SHP77 treated with DMSO at 0.1 percent for 48 hours (cell line): Measurements from ENCODE around the gene SECISBP2.
"Not testable (repeated sequence)": the region's sequence is repeated elsewhere in the genome, so short reads cannot be mapped to it uniquely, and the experiment has no call there.

Experiments
- DNase-seq: peaks from one replicate; lab custom pipeline; 2025; lab: John Stamatoyannopoulos, UW

Gene SECISBP2

DNA sequence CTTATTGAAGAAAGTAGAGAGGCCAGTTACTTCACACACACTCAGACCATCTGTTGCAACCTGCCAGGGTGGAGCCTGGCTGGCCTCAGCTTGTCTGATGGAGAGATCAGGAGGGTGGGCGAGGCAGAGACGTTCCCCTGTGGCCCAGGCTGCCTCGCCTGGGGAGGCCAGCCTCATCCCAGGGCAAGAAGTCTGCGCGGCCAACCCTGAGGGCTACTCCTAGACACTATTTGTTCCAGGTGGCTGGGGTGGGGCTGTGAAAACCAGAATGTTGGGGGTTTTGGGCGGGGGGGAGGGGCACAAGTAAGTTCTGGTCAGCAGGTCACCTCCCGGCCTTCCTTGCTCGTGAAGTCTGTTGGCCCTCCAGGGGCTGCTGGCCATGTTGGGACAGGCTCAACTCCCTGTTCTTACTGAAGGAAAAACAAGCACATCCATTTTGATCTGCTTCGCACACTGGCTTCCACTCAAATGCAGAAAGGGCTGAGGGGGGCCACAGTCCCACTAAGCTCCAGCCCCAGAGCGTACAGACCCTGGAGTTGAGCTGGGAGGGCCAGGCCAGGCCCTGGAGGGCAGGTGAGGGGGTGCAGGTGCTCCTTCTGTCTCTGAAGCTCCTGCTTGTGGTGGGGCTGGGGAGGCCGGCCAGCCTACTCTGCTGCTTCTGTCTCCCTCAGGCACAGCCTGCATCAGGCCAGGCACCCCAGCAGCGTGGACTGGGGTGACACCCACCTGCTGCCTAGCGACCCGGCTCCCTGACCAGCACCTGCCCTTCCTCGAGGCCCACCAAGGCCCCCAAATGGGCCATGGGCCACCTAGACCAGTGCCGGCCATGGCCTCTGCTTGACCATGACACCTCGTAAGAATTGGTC lies 46.6 kb downstream of the SECISBP2 start:
- no peak for DNase-seq

DNA sequence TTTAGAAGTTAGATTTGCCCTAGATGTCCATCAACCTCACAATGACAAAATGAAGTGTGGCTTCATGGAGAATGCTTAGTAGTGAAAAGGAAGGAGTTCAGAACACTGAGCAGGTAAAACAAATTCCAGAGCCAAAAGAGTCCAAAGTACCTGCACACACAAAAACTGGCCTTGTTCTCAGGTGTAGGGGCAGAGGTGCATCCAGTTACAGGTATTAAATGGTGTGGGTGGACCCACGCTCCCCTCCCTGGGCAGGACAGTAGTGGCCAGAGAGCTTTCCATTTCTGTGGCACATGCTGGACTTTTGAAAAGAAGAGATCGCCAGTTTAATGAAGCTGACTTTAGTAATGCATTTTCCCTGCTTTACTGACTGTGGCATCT lies 47.2 kb downstream of the SECISBP2 start:
- DNase-seq, result no peak

DNA sequence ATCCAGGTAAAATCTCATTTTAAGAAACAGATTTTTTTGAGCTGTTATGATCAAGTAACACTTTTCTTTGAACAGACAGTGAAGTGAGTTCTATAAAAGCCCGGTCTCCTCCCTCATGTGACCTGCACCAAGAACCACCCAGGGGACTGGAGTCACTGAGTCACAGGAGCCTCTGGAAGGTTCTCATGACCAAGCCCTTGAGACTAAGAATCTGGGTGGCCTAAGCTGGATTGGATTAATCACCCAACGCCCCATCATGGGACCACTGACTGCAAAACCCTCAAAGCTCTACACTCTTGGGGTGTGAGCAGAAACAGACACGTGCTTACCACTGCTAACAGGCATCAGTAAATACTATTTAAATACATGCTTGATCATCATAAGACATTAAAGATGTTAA lies 48.4 kb downstream of the SECISBP2 start:
- no peak for DNase-seq

DNA sequence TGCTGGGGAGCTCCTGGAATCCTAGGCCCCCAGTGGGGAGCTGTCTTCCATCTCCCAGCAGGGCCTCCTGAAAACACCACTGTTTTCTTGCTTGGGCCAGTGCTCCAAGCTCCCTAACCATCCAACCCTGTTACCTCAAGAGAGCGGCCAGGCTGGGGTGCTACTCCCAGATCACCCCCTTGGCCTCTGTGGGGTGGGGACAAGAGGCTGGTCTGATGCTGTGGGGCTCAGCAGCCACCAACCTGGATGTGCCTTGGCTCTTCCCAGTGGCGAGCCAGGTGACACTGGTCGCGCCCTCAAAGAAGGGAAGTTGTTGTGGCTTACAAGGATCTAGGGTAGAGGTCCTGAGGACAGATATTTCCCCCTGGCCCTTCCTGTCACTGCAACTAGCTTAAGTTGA lies 49.0 kb downstream of the SECISBP2 start:
- DNase-seq, result no peak

DNA sequence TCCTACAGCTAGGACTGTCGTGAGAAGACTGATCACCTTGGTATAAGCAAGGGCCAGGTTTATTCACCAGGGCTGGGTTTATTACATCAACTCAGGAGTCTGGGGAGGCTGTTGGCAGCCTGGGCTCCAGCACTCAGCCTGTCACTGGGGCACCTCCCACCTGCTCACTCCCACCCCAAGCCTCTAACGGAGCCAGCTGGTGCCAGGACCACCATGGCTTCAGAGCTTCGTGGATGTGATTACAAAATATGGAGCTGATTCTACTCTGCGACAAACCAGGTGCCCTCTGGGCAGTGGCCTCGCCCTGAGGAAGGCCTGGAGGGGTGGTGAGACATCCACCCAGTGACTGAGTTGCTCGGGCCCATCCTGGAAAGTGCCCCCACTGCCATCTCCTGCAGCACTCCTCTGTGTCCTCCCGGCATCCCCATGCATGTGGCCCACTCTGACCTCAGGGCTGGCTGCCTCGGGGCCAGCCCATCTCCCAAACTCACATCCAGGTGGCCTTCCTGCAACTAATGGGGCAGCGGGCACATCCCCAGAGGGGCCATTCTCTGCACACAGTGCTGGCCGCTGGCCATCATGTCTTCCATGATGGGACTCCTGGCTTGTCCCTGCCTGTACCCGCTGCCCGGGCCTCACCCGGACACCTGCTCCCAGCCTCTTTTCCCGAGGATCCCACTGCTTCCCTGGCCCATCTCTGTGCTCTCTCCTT lies 49.6 kb downstream of the SECISBP2 start:
- no peak for DNase-seq

DNA sequence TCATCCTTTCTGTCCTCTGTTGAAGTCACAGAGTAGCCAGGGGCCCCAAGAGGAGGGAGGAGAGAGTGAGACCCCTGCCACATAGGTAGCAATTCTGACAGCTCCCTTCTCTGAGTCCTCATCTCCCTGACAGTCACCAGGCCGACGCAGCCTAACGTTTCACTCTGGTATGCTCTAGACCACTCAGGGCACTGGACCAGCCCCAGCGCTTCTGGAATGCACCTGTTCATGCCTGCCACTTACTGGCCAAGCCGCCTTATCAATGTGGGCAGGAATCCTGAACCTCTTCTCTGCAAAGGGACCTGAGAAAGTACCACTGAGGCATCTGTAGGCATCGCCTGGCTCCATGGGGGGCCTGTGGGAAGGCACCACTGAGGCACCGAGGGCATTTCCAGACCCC lies 50.2 kb downstream of the SECISBP2 start:
- DNase-seq, result no peak

DNA sequence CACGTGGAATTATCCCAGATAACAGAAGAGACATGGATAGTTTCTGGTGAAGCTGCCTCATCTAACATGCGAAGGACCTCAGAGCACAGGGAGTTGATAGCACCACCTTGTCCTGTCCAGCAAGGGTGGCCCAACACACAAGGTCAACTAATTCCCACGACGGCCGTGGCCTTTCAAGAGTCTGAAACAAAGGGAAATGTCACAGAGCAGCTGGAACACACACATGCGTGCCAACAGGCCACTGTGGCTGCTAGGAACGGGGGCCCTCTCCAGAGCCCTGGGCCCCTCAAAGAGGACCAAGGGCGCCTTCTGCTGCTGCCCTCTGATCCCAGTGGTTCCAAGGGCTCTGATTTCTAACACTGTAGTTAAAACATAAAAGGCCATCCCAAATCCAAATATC lies 50.7 kb downstream of the SECISBP2 start:
- no peak for DNase-seq

DNA sequence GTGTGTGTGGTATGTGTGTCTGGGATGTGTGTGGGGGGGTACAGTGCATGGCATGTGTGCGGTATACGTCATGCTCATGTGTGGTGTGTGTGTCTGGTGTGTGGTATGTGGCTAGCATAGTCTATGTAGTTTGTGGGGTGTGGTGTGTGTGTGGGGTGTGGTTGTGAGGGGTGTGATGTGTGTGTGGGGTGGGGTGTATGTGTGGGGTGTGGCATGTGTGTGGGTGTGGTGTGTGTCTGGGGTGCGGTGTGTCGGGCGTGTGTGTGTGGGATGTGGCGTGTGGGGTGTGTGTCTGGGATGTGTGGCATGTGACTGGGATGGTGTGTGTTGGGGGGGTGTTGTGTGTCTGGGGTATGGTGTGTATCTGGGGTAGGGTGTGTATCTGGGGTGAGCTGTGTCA lies 52.3 kb downstream of the SECISBP2 start:
- no peak for DNase-seq

DNA sequence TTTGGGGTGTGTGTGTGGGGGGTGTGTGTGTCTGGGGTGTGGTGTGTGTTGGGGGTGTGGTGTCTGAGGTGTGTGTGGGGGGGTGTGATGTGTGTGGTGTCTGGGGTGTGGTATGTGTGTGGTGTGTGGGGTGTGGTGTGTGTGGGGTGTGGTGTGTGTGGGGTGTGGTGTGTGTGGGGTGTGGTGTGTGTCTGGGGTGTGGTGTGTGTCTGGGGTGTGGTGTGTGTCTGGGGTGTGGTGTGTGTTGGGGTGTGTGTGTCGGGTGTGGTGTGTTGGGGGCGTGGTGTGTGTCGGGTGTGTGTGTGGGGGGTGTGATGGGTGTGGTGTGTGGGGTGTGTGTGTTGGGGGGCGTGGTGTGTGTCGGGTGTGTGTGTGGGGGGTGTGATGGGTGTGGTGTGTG lies 53.5 kb downstream of the SECISBP2 start:
- DNase-seq, result not testable (repeated sequence)

DNA sequence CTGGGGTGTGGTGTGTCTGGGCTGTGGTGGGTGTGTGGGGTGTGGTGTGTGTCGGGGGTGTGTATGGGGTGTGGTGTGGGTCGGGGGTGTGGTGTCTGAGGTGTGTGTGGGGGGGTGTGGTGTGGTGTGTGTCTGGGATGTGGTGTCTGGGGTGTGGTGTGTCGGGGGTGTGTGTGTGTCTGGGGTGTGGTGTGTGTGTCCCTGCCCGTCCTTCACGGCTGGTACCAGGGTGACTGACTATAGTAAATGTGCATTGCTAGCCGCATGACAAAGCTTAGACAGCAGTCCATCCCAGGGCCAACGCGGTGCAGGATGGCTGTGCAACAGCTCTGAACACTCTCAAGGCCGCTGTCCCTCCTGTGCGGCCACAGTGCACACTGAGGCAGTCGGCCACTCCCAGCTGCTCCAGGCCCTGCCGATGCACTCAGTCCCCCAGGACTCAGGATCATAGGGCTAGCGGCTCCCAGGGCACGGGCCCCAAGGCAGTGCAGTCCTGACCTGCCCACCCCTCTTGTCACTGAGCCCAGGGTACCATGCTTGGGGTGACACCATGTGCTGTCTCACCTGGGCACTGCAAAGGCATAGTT lies 54.0 kb downstream of the SECISBP2 start:
- DNase-seq, result no peak

DNA sequence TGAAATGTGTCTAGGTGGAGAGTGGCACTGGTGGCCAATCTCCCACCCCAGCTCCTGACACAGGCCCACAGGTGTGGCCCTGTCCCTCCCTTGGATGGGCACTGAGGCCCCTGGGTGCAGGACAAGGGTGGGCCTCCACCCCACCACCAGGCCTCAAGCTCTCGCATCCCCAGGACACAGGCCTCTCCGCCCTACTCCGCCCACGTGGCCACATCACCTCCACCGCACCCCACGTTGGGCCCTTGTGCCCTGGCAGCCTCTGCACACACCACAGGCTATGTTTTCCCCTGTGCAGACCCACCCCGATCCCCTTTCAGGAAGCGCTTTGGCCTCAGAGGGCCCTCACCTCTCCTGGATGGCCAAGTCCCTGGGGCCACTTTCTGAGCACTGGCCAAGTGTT lies 54.7 kb downstream of the SECISBP2 start:
- no peak for DNase-seq

DNA sequence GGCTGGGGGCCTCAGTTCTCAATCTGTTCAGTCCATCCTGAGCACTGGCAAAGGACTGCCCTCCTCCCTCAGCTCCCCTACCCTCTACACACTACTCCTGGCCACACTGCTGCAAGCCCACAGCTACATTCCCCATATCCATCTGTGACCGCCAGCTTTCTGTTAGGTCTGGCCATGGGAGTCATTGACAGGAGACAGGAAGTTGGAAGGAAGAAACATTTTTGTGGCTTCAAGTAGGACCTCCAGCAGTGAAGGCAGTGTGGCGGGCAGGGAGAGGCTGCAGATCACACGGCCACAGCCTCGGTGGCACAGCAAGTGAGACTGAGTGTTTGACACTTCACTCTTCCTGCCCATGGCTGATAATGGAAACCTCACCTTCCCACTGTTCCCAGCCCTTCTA lies 55.9 kb downstream of the SECISBP2 start:
- no peak for DNase-seq

DNA sequence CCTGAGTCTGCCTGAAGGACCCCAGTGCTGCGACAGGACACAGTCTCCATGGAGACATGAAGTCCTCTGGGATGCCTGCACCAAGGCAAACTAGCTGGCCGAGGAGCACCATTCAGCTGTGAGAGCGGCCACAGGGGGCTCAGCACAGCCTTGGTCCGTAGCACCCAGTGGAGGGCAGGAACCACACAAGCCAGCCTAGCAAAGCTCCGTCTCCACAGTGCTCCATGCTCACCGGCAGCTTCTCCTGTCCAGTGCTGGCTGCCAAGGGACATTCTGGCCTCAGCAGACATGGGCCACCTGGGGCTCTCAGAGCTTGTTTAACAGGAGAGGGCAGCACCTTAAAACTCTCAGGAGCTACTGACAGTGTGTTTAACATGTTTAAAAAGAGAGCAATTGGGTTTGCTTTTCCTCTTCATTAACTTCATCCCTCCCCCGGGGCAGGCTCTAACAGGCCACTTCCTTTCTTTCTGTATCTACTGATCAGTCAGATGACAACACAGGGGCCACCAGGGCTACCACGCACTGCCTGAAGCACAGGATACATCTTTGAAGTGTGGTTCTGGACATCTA lies 57.0 kb downstream of the SECISBP2 start:
- DNase-seq, result no peak

DNA sequence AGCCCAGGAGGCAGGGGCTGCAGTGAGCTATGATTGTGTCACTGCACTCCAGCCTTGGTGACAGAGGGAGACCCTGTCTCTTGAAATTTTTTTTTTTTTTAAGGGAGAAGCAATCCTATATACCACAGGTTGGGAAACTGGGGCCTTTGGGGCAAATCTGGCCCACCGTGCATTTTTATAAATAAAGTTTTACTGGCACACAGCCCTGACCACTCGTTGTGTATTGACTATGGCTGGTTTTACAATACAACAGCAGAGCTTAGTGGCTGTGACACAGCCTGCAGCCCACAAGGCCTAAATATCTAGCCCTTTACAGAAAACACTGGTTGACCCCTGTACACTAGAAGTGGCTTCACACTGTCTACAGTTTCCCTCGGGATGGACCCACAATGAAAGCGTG lies 58.0 kb downstream of the SECISBP2 start:
- no peak for DNase-seq

DNA sequence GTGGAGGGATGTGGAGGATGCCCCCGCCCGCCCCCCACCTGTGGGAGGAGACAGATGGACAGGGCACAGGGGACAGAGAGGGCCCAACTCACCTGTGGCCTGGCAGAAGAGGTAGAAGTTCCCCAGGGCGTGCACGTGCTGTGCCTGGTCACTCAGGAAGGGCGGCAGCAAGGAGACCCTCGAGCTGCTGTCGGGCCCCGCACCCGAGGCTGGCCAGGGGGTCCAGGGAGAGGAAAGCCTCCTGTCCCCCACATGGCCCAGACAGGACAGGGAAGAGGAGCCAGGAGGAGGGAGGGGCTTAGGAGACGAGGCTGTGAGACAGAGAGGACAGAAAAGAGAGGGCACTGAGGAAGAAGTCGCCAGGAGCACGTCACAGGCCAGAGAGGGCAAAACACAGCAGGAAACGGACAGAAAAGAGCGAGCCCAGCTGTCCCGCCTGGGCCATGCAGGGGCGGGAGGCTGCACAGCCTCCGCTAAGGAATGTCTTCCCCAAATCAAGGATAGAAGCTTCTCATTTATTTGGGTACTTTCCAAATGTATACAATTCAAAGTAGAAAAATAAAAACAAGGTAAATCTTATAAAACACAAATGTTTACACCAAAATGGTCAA lies 58.5 kb downstream of the SECISBP2 start:
- DNase-seq, result no peak

DNA sequence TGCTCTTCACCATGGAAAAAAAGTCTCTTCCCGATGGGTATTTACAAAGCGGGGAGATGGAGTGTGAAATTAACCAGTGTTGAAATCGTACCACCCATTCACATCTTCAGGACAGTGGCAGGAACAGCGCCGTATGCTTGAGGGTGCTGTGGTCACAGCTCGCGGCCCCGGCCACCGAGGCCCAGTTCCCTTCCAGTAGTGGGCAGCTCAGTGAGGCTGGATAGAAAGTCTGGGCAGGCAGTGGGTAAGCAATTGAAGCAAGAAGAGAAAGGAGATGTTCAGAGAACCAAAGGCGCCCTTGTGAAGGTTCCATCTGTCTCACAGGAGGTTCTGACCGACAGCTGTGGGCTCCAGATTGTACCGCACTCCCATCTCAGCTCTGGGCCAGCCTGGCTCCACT lies 59.1 kb downstream of the SECISBP2 start:
- DNase-seq, result no peak

DNA sequence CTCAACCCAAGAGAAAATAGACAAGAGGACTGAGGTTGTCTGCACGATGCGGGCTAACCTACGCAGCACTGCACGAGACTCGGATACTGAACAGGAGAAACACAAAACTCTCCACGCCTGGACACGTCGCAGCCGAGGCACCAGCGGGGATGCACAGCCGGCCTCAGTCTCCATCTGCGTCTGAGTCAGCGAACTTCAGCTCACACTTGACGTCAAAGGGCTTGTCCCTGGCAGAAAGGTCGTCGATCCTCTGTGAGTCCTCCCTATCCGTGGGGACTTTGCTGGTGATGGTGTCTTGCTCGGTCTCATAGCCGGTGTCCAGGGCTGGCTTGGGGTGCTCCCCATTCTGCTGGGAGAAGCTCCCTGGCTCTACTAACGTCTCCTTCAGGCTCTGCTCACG lies 60.2 kb downstream of the SECISBP2 start:
- DNase-seq, result no peak

DNA sequence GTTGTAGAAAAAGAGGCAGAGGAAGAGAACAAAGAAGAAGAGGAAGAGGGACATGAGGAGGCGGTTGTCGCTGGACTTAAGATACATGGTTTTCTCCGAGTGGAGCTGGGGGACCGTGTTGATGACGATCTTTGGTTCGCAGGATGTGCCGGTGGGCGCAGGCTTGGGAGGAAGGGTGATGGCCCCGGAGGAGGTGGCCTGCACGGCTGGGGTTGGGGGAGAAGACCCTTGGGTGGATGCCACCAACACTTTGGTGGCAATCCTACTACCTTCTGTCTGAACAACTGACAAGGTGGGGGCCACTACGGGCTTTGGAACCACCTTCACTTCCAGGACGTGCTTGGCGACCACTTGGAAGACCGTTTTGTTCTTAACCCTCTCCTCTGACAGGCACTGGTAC lies 60.7 kb downstream of the SECISBP2 start:
- no peak for DNase-seq

DNA sequence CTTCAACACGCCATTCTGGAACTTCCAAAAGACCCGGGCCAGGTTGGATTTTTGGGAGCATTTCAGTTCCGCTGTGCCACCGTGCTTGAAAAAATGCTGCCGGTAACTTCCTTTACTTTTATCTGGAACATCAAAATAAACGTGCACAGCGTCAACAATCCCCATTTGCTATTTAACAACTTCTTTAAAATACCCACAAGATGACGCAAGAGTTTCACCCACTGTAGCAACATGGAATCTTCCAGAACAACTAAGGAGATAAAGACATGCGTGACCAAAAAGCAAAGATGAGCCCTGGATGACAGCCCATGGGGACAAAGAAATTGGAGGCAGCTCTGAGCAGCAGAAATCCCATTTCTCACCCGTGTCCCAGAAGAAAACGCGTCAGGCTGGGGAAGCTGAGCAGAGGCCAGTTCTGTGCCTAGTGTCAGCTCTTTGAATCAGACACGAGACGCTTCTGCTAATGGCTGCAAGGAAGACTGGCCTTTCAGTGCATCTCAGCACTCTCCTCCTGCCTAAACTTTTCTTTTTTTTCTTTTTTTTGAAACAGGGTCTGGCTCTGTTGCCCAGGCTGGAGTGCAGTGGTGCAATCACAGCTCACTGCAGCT lies 61.3 kb downstream of the SECISBP2 start:
- DNase-seq, result no peak

DNA sequence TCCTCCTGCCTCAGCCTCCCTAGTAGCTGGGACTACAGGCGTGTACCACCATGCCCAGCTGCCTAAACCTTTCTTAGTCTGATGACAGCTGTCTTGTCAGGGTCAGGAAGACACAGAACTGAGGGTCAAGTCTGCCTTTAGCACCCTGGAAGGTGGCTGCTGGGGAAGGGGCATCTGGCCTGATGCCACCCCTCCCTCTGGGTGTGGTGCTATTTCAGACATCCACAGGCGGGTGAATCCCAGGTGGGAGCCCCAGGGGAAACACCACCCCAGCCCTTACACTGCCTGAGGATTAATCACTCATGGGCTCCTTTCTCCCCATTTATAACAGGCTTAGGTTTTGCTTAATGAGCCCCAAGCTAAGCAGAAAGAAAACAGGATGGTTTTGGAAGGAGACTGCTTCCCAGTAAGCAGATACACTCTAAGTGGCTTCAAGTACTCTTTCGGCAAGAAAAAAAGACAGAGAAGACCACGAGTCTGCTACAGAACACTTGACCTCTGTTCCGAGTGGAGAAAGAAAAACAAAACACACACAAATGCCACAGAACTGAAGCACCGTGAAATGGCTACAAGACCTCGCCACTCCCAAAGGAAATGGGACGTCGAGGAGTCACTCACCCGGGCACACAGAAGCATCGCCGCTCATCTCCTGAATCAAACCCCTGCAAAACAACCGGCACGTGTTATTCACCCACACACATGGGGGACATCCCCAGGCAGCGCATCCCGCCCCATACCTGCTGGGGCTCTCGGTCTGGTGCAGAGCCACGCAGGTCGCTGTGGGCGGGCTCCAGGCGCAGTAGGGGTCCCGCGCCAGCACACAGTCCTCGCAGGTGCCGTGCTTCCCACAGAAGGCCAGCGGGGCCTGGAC lies 62.4 kb downstream of the SECISBP2 start:
- no peak for DNase-seq

DNA sequence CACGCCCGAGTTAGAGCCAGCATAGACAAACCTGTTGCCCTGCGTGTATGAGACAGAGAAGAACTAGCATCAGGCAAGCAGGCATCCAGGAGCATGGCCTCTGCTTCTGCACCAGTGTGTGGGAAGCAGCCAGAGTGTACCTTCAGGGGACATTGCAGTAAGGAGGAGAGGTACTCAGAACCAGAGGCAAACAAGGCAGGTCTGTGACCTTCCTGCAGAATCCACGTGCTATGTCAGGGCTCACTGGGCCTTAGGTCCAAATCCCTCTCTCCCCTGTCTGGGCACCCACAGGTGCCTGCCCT lies 63.0 kb downstream of the SECISBP2 start:
- DNase-seq, result no peak
